ENCODE data around the gene PAM. TPM values are rescaled to one million over a fixed set of nuclear protein-coding genes. Genes with fewer than 3 reads are reported as not detected.
"Not testable (repeated sequence)": the region's sequence is repeated elsewhere in the genome, so short reads cannot be mapped to it uniquely, and the experiment has no call there.

Gene PAM
- total RNA-seq, 1 experiment from 2014 or later, result 190 TPM

DNA sequence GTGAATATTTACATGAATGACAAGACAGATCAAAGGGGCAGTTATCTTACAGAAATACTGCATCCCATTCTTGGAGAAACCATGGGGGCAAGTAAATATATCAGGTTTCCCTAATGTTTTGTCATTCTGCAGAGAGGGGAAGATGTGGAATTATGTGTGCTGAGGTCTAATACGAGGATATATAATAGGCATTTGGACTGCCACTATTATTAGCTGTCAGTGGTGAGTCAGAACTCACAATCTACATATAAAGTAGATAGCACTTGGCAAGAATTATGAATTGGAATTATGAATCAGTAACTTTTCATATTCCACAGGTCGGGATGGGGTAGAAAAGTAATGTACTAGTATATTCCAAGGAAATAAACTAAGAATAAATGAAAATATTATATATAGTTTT lies 243.1 kb downstream of the PAM start:
- Histone ChIP-seq H3K9me3 (ENCODE audit: low read depth, low read length, poor library complexity, severe bottlenecking) (no peaks in the 10 kb centered on the region), H3K4me3 (ENCODE audit: low read depth, low read length, poor library complexity, severe bottlenecking) (no peak overlapping the region), H3K4me1 (ENCODE audit: insufficient read depth, low read length, poor library complexity, severe bottlenecking) (no peaks in the 10 kb centered on the region), H3K27me3 (replicated peaks; ENCODE audit: insufficient read depth, low read depth, low read length, poor library complexity) (no peaks in the 10 kb centered on the region), H3K36me3 (ENCODE audit: insufficient read depth, low read length, poor library complexity, severe bottlenecking) (no peaks in the 10 kb centered on the region), H3K27ac (ENCODE audit: low read depth, low read length, poor library complexity, severe bottlenecking) (no peak overlapping the region)
- intact Hi-C loops (cut with micrococcal nuclease; ENCODE audit: unreplicated experiment), result no loop called here
- DNase-seq (ENCODE audit: low spot score), result no peak
- no peak for TF ChIP-seq EZH2 (IDR thresholded peaks at IDR 0.05; ENCODE audit: borderline replicate concordance, low read depth, low read length, poor library complexity, severe bottlenecking)
- no peak for TF ChIP-seq CTCF (conservative IDR thresholded peaks at IDR 0.05; ENCODE audit: low read depth, low read length)
- ChIA-PET CTCF (no interaction called here), POLR2A (ENCODE audit: low non-redundant PET) (no interaction called here)
- no TSS peak for BruUV-seq (replicated peaks)

GRCh38 chr5:102999191-102999590 lies 244.1 kb downstream of the PAM start:
- Histone ChIP-seq H3K27me3 (replicated peaks; ENCODE audit: insufficient read depth, low read depth, low read length, poor library complexity) (no peaks in the 10 kb centered on the region), H3K9me3 (ENCODE audit: low read depth, low read length, poor library complexity, severe bottlenecking) (no peaks in the 10 kb centered on the region), H3K4me1 (ENCODE audit: insufficient read depth, low read length, poor library complexity, severe bottlenecking) (no peaks in the 10 kb centered on the region), H3K27ac (ENCODE audit: low read depth, low read length, poor library complexity, severe bottlenecking) (no peak overlapping the region), H3K36me3 (ENCODE audit: insufficient read depth, low read length, poor library complexity, severe bottlenecking) (no peaks in the 10 kb centered on the region), H3K4me3 (ENCODE audit: low read depth, low read length, poor library complexity, severe bottlenecking) (no peak overlapping the region)
- intact Hi-C loops (cut with micrococcal nuclease; ENCODE audit: unreplicated experiment), result no loop called here
- no TSS peak for BruUV-seq (replicated peaks)
- CTCF ChIA-PET, result no interaction called here
- POLR2A ChIA-PET (ENCODE audit: low non-redundant PET), result no interaction called here
- no peak for DNase-seq (ENCODE audit: low spot score)
- TF ChIP-seq CTCF (conservative IDR thresholded peaks at IDR 0.05; ENCODE audit: low read depth, low read length) (no peak), EZH2 (IDR thresholded peaks at IDR 0.05; ENCODE audit: borderline replicate concordance, low read depth, low read length, poor library complexity, severe bottlenecking) (no peak)

DNA sequence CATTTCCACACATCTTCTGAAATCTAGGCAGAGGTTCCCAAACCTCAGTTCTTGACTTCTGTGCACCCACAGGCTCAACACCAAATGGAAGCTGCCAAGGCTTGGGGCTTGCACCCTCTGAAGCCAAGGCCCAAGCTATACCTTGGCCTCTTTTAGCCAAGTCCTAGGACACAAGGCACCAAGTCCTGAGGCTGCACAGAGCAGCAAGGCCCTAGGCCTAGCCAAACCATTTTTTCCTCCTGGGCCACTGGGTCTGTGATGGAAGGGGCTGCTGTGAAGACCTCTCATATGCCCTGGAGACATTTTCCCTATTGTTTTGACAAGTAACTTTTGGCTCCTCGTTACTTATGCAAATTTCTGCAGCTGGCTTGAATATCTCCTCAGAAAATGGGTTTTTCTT lies 244.5 kb downstream of the PAM start:
- H3K27me3 ChIP-seq (replicated peaks; ENCODE audit: insufficient read depth, low read depth, low read length, poor library complexity); H3K9me3 ChIP-seq (ENCODE audit: low read depth, low read length, poor library complexity, severe bottlenecking); H3K27ac ChIP-seq (ENCODE audit: low read depth, low read length, poor library complexity, severe bottlenecking); CTCF ChIA-PET; BruUV-seq (replicated peaks); H3K4me3 ChIP-seq (ENCODE audit: low read depth, low read length, poor library complexity, severe bottlenecking); POLR2A ChIA-PET (ENCODE audit: low non-redundant PET); H3K4me1 ChIP-seq (ENCODE audit: insufficient read depth, low read length, poor library complexity, severe bottlenecking); DNase-seq (ENCODE audit: low spot score); H3K36me3 ChIP-seq (ENCODE audit: insufficient read depth, low read length, poor library complexity, severe bottlenecking); intact Hi-C loops (cut with micrococcal nuclease; ENCODE audit: unreplicated experiment): not testable (repeated sequence)

GRCh38 chr5:103000089-103000488 lies 245.0 kb downstream of the PAM start:
- Histone ChIP-seq H3K36me3 (ENCODE audit: insufficient read depth, low read length, poor library complexity, severe bottlenecking) (no peaks in the 10 kb centered on the region), H3K27me3 (replicated peaks; ENCODE audit: insufficient read depth, low read depth, low read length, poor library complexity) (no peaks in the 10 kb centered on the region), H3K4me3 (ENCODE audit: low read depth, low read length, poor library complexity, severe bottlenecking) (no peak overlapping the region), H3K27ac (ENCODE audit: low read depth, low read length, poor library complexity, severe bottlenecking) (no peak overlapping the region), H3K4me1 (ENCODE audit: insufficient read depth, low read length, poor library complexity, severe bottlenecking) (no peaks in the 10 kb centered on the region), H3K9me3 (ENCODE audit: low read depth, low read length, poor library complexity, severe bottlenecking) (no peaks in the 10 kb centered on the region)
- ChIA-PET POLR2A (ENCODE audit: low non-redundant PET) (no interaction called here), CTCF (no interaction called here)
- TF ChIP-seq EZH2 (IDR thresholded peaks at IDR 0.05; ENCODE audit: borderline replicate concordance, low read depth, low read length, poor library complexity, severe bottlenecking), result no peak
- no peak for TF ChIP-seq CTCF (conservative IDR thresholded peaks at IDR 0.05; ENCODE audit: low read depth, low read length)
- BruUV-seq (replicated peaks), result no TSS peak
- no peak for DNase-seq (ENCODE audit: low spot score)
- intact Hi-C loops (cut with micrococcal nuclease; ENCODE audit: unreplicated experiment), result no loop called here

Measured in A673 (cell line).